T-helper 1 cell treated with Interleukin-12 subunit alpha and Interleukin-12 subunit beta and Interleukin-4 antibody, amounts not matched to agents 30 ng/mL and 1 ng/mL, for 36 hours (primary cell): ENCODE measurements around the gene ATP2B2. TPM values are rescaled to one million over a fixed set of nuclear protein-coding genes. Genes with fewer than 3 reads are reported as not detected.

ENCODE experiments used
- intact Hi-C: fragments of 100-400 bp; cut with micrococcal nuclease; formaldehyde crosslinking; loops from one replicate; pipeline ENCODE4 v1.15.1; 2024
- total RNA-seq: library from RNA; stranded (reverse); gene quantifications from 2 replicates; pipeline ENCODE4 v1.2.3, GENCODE V29; 2022

ATP2B2 gene
- total RNA-seq, 1 donor from 2014 or later: not detected

- intact Hi-C loops: no loop called here
Measured at GRCh38 chr3:10366651-10367101, 138.7 kb downstream of the ATP2B2 start.

GRCh38 chr3:10365791-10366190 is 139.6 kb downstream of the ATP2B2 start:
- intact Hi-C loops: no loop called here

- intact Hi-C loops: no loop called here
Measured at GRCh38 chr3:10365316-10365715, 140.1 kb downstream of the ATP2B2 start.

GRCh38 chr3:10364806-10365205 is 140.6 kb downstream of the ATP2B2 start:
- intact Hi-C loops: no loop called here

- intact Hi-C loops: no loop called here
Measured at GRCh38 chr3:10363935-10364334, 141.5 kb downstream of the ATP2B2 start.

- intact Hi-C loops: no loop called here
Measured at GRCh38 chr3:10361375-10361774, 144.0 kb downstream of the ATP2B2 start.

GRCh38 chr3:10360478-10360877 is 144.9 kb downstream of the ATP2B2 start:
- intact Hi-C loops: no loop called here

GRCh38 chr3:10359761-10360161 is 145.6 kb downstream of the ATP2B2 start:
- intact Hi-C loops: no loop called here

- intact Hi-C loops: no loop called here
Measured at GRCh38 chr3:10358309-10358980, 146.9 kb downstream of the ATP2B2 start.

- intact Hi-C loops: no loop called here
Measured at GRCh38 chr3:10357592-10358308, 147.6 kb downstream of the ATP2B2 start.

- intact Hi-C loops: no loop called here
Measured at GRCh38 chr3:10357095-10357494, 148.3 kb downstream of the ATP2B2 start.

- intact Hi-C loops: no loop called here
Measured at GRCh38 chr3:10356461-10356981, 148.9 kb downstream of the ATP2B2 start.

- intact Hi-C loops: no loop called here
Measured at GRCh38 chr3:10354361-10355015, 150.9 kb downstream of the ATP2B2 start.

- intact Hi-C loops: no loop called here
Measured at GRCh38 chr3:10353661-10354360, 151.6 kb downstream of the ATP2B2 start.

GRCh38 chr3:10353160-10353559 is 152.2 kb downstream of the ATP2B2 start:
- intact Hi-C loops: no loop called here

GRCh38 chr3:10352146-10352911 is 153.1 kb downstream of the ATP2B2 start:
- intact Hi-C loops: no loop called here

- intact Hi-C loops: no loop called here
Measured at GRCh38 chr3:10351013-10351735, 154.2 kb downstream of the ATP2B2 start.

GRCh38 chr3:10350324-10350985 is 154.9 kb downstream of the ATP2B2 start:
- intact Hi-C loops: no loop called here

GRCh38 chr3:10349801-10350200 is 155.6 kb downstream of the ATP2B2 start:
- intact Hi-C loops: no loop called here

- intact Hi-C loops: no loop called here
Measured at GRCh38 chr3:10348404-10348721, 157.0 kb downstream of the ATP2B2 start.
